ENCODE data around the gene NCAPD2. TPM values are rescaled to one million over a fixed set of nuclear protein-coding genes. Genes with fewer than 3 reads are reported as not detected.

The NCAPD2 gene
- total RNA-seq, 1 donor from 2014 or later: 74.8 TPM

GRCh38 chr12:6532927-6533652 is 39.2 kb downstream of the NCAPD2 start:
- peak overlapping the region; percentile 99 for H3K4me3 ChIP-seq (ENCODE audit: low read depth, low read length)
- DNase-seq (ENCODE audit: low read depth): no peak
- TF ChIP-seq CTCF (conservative IDR thresholded peaks at IDR 0.05; ENCODE audit: low read depth, low read length): no peak

- peak overlapping the region; percentile 99 for H3K4me3 ChIP-seq (ENCODE audit: low read depth, low read length)
- no peak for DNase-seq (ENCODE audit: low read depth)
- TF ChIP-seq CTCF (conservative IDR thresholded peaks at IDR 0.05; ENCODE audit: low read depth, low read length): no peak
These were observed 39.7 kb downstream of the NCAPD2 start for GRCh38 chr12:6533653-6533922.

GRCh38 chr12:6533923-6534694 is 40.2 kb downstream of the NCAPD2 start, which contains the start of gene GAPDH:
Gene GAPDH (plus strand): TSS chr12:6534517. CDS start chr12:6534833, 316 bp downstream.
- TF ChIP-seq CTCF (conservative IDR thresholded peaks at IDR 0.05; ENCODE audit: low read depth, low read length): no peak
- H3K4me3 ChIP-seq (ENCODE audit: low read depth, low read length): peak within 1 kb of the TSS; percentile 99
- no peak for DNase-seq (ENCODE audit: low read depth)

- no peak for TF ChIP-seq CTCF (conservative IDR thresholded peaks at IDR 0.05; ENCODE audit: low read depth, low read length)
- peak overlapping the region; percentile 99 for H3K4me3 ChIP-seq (ENCODE audit: low read depth, low read length)
- no peak for DNase-seq (ENCODE audit: low read depth)
These were observed 40.7 kb downstream of the NCAPD2 start for GRCh38 chr12:6534695-6534944.

- TF ChIP-seq CTCF (conservative IDR thresholded peaks at IDR 0.05; ENCODE audit: low read depth, low read length): no peak
- no peak for DNase-seq (ENCODE audit: low read depth)
- peak overlapping the region; percentile 99 for H3K4me3 ChIP-seq (ENCODE audit: low read depth, low read length)
These were observed 41.2 kb downstream of the NCAPD2 start for GRCh38 chr12:6534945-6535696.

- no peak for DNase-seq (ENCODE audit: low read depth)
- TF ChIP-seq CTCF (conservative IDR thresholded peaks at IDR 0.05; ENCODE audit: low read depth, low read length): no peak
- peak overlapping the region; percentile 99 for H3K4me3 ChIP-seq (ENCODE audit: low read depth, low read length)
These were observed 41.7 kb downstream of the NCAPD2 start for GRCh38 chr12:6535697-6535946.

Data from epithelial cell of proximal tubule (primary cell).